ENCODE results near the gene ILDR2.

ILDR2 gene

GRCh38 chr1:166905136-166905535 is 70.2 kb downstream of the ILDR2 start:
- Histone ChIP-seq H3K27ac (no peak overlapping the region), H3K27me3 (replicated peaks) (no peaks in the 10 kb centered on the region), H3K4me3 (ENCODE audit: low read depth, low read length) (no peak overlapping the region), H3K36me3 (replicated peaks) (no peaks in the 10 kb centered on the region)
- no peak for TF ChIP-seq CTCF (IDR thresholded peaks at IDR 0.05; ENCODE audit: low read depth, low read length, missing control alignments)
- DNase-seq, result no peak
- in situ Hi-C loops (cut with HindIII; ENCODE audit: low pct_ligation_motif_present, low sequenced_read_pairs), result no loop called here

- Histone ChIP-seq H3K27ac (no peak overlapping the region), H3K36me3 (replicated peaks) (no peaks in the 10 kb centered on the region), H3K4me3 (ENCODE audit: low read depth, low read length) (no peak overlapping the region), H3K27me3 (replicated peaks) (no peaks in the 10 kb centered on the region)
- in situ Hi-C loops (cut with HindIII; ENCODE audit: low pct_ligation_motif_present, low sequenced_read_pairs), result no loop called here
- TF ChIP-seq CTCF (IDR thresholded peaks at IDR 0.05; ENCODE audit: low read depth, low read length, missing control alignments), result no peak
- no peak for DNase-seq
These were observed 72.1 kb downstream of the ILDR2 start for GRCh38 chr1:166903232-166903631.

GRCh38 chr1:166902279-166902678 is 73.1 kb downstream of the ILDR2 start:
- no peaks in the 10 kb centered on the region for H3K36me3 ChIP-seq (replicated peaks)
- H3K27ac ChIP-seq, result no peak overlapping the region
- in situ Hi-C loops (cut with HindIII; ENCODE audit: low pct_ligation_motif_present, low sequenced_read_pairs), result no loop called here
- no peak overlapping the region for H3K4me3 ChIP-seq (ENCODE audit: low read depth, low read length)
- no peak for TF ChIP-seq CTCF (IDR thresholded peaks at IDR 0.05; ENCODE audit: low read depth, low read length, missing control alignments)
- peak; percentile 41 for DNase-seq
- H3K27me3 ChIP-seq (replicated peaks), result no peaks in the 10 kb centered on the region

- Histone ChIP-seq H3K4me3 (ENCODE audit: low read depth, low read length) (no peak overlapping the region), H3K27me3 (replicated peaks) (no peaks in the 10 kb centered on the region), H3K27ac (no peak overlapping the region), H3K36me3 (replicated peaks) (no peaks in the 10 kb centered on the region)
- no peak for TF ChIP-seq CTCF (IDR thresholded peaks at IDR 0.05; ENCODE audit: low read depth, low read length, missing control alignments)
- in situ Hi-C loops (cut with HindIII; ENCODE audit: low pct_ligation_motif_present, low sequenced_read_pairs), result no loop called here
- DNase-seq, result no peak
These were observed 74.4 kb downstream of the ILDR2 start for GRCh38 chr1:166900987-166901386.

- no peak for TF ChIP-seq CTCF (IDR thresholded peaks at IDR 0.05; ENCODE audit: low read depth, low read length, missing control alignments)
- Histone ChIP-seq H3K4me3 (ENCODE audit: low read depth, low read length) (no peak overlapping the region), H3K27me3 (replicated peaks) (no peaks in the 10 kb centered on the region), H3K36me3 (replicated peaks) (no peaks in the 10 kb centered on the region), H3K27ac (no peak overlapping the region)
- in situ Hi-C loops (cut with HindIII; ENCODE audit: low pct_ligation_motif_present, low sequenced_read_pairs), result no loop called here
- no peak for DNase-seq
These were observed 75.6 kb downstream of the ILDR2 start for GRCh38 chr1:166899769-166900168.

- no peak overlapping the region for H3K27ac ChIP-seq
- TF ChIP-seq CTCF (IDR thresholded peaks at IDR 0.05; ENCODE audit: low read depth, low read length, missing control alignments), result no peak
- H3K4me3 ChIP-seq (ENCODE audit: low read depth, low read length), result no peak overlapping the region
- DNase-seq, result no peak
- in situ Hi-C loops (cut with HindIII; ENCODE audit: low pct_ligation_motif_present, low sequenced_read_pairs), result no loop called here
- H3K36me3 ChIP-seq (replicated peaks), result no peaks in the 10 kb centered on the region
- H3K27me3 ChIP-seq (replicated peaks), result peaks cover 5% of the 10 kb centered on the region
These were observed 79.6 kb downstream of the ILDR2 start for GRCh38 chr1:166895766-166896165.

Data from brain microvascular endothelial cell (primary cell).